HEK293 (cell line): ENCODE results near the gene MAST2.

Experiments
- CTCF ChIA-PET: fragments of 350-600 bp; formaldehyde crosslinking; extraction: SDS; loops from one replicate; lab custom pipeline; 2021; ENCODE audit warnings: antibody characterized with exemption; lab: Yijun Ruan, JAX
- POLR2A ChIA-PET: fragments of 300-600 bp; formaldehyde crosslinking; extraction: SDS; loops from one replicate; lab custom pipeline; 2020; ENCODE audit warnings: antibody characterized with exemption, inconsistent platforms; lab: Yijun Ruan, JAX
- H3K27ac ChIP-seq: fragments of 200-500 bp; sonication (Bioruptor generic); 2 replicates; pipeline ENCODE4 v1.5.1; 2014; ENCODE audit warnings: low read depth, low read length, control low read depth, inconsistent platforms; ENCODE audit errors: extremely low read depth
- H3K36me3 ChIP-seq, 2 experiments: fragments of 200-500 bp in 1 of 2; sonication (Bioruptor generic) in 1 of 2; 1 replicate in 1 of 2; 2 replicates in 1 of 2; pipeline ENCODE4 v1.5.1; 2014 to 2017; ENCODE audit warnings: inconsistent platforms in 2 of 2, low read length in 2 of 2; ENCODE audit not compliant: control insufficient read depth in 2 of 2, insufficient read depth in 1 of 2
- H3K4me1 ChIP-seq: fragments of 200-500 bp; sonication (Bioruptor generic); 2 replicates; pipeline ENCODE4 v1.5.1; 2014; ENCODE audit warnings: mild to moderate bottlenecking, low read length, inconsistent platforms; ENCODE audit not compliant: control insufficient read depth, insufficient read depth
- H3K4me3 ChIP-seq: 2 replicates; pipeline ENCODE4 v1.5.1; 2011; ENCODE audit warnings: low read depth, mild to moderate bottlenecking, control low read depth, low read length, moderate library complexity
- H3K9me3 ChIP-seq: fragments of 200-500 bp; sonication (Bioruptor generic); 2 replicates; pipeline ENCODE4 v1.5.1; 2014; ENCODE audit warnings: low read depth, low read length, inconsistent platforms; ENCODE audit not compliant: control insufficient read depth, insufficient read depth
- GLIS2 ChIP-seq: fragments of 450-650 bp; formaldehyde crosslinking; IDR thresholded peaks from 2 replicates; pipeline ENCODE4 v1.5.1; 2016; ENCODE audit warnings: missing biosample characterization, missing genetic modification characterization
- HOXD13 ChIP-seq: sonication (generic); formaldehyde crosslinking; IDR thresholded peaks from 2 replicates; pipeline ENCODE4 v1.8.0; 2022; ENCODE audit warnings: missing genetic modification reagents, borderline replicate concordance
- PATZ1 ChIP-seq: fragments of 450-650 bp; formaldehyde crosslinking; IDR thresholded peaks from 2 replicates; pipeline ENCODE4 v1.5.1; 2016; ENCODE audit warnings: missing biosample characterization, missing genetic modification characterization
- PRDM10 ChIP-seq: fragments of 450-650 bp; formaldehyde crosslinking; IDR thresholded peaks from 2 replicates; pipeline ENCODE4 v1.5.1; 2016; ENCODE audit warnings: missing biosample characterization, missing genetic modification characterization
- PRDM4 ChIP-seq: fragments of 450-650 bp; formaldehyde crosslinking; IDR thresholded peaks from 2 replicates; pipeline ENCODE4 v1.5.1; 2017; ENCODE audit warnings: missing biosample characterization, missing genetic modification characterization
- REST ChIP-seq: fragments of 450-650 bp; formaldehyde crosslinking; IDR thresholded peaks from 2 replicates; pipeline ENCODE4 v1.5.1; 2016; ENCODE audit warnings: missing biosample characterization, missing genetic modification characterization
- SALL2 ChIP-seq: fragments of 450-650 bp; formaldehyde crosslinking; IDR thresholded peaks from 2 replicates; pipeline ENCODE4 v1.5.0; 2017; ENCODE audit warnings: missing biosample characterization, mild to moderate bottlenecking, missing genetic modification characterization, borderline replicate concordance
- ZNF140 ChIP-seq: fragments of 450-650 bp; formaldehyde crosslinking; IDR thresholded peaks from 2 replicates; pipeline ENCODE4 v1.5.1; 2016; ENCODE audit warnings: missing biosample characterization, missing genetic modification characterization
- ZNF174 ChIP-seq: fragments of 450-650 bp; formaldehyde crosslinking; IDR thresholded peaks from 2 replicates; pipeline ENCODE4 v1.5.0; 2017; ENCODE audit warnings: missing biosample characterization, mild to moderate bottlenecking, missing genetic modification characterization
- ZNF221 ChIP-seq: fragments of 450-650 bp; formaldehyde crosslinking; IDR thresholded peaks from 2 replicates; pipeline ENCODE4 v1.5.1; 2017; ENCODE audit warnings: missing biosample characterization, missing genetic modification characterization, borderline replicate concordance
- ZNF266 ChIP-seq: fragments of 450-650 bp; formaldehyde crosslinking; IDR thresholded peaks from 2 replicates; pipeline ENCODE4 v1.5.1; 2016; ENCODE audit warnings: missing biosample characterization, missing genetic modification characterization, low read depth
- ZNF335 ChIP-seq: fragments of 450-650 bp; formaldehyde crosslinking; conservative IDR thresholded peaks from 2 replicates; pipeline ENCODE4 v1.5.1; 2016; ENCODE audit warnings: missing biosample characterization, missing genetic modification characterization
- ZNF394 ChIP-seq: fragments of 450-650 bp; formaldehyde crosslinking; IDR thresholded peaks from 2 replicates; pipeline ENCODE4 v1.5.1; 2016; ENCODE audit warnings: missing biosample characterization, missing genetic modification characterization, mild to moderate bottlenecking, moderate library complexity, borderline replicate concordance
- ZNF514 ChIP-seq: fragments of 450-650 bp; formaldehyde crosslinking; IDR thresholded peaks from 2 replicates; pipeline ENCODE4 v1.5.1; 2016; ENCODE audit warnings: missing biosample characterization, missing genetic modification characterization
- ZNF621 ChIP-seq: fragments of 450-650 bp; formaldehyde crosslinking; IDR thresholded peaks from 2 replicates; pipeline ENCODE4 v1.5.1; 2017; ENCODE audit warnings: missing biosample characterization, missing genetic modification characterization
- ZNF660 ChIP-seq: fragments of 450-650 bp; IDR thresholded peaks from 2 replicates; pipeline ENCODE4 v1.5.1; 2018; ENCODE audit warnings: missing biosample characterization, mild to moderate bottlenecking, missing genetic modification characterization
- ZNF837 ChIP-seq: fragments of 450-650 bp; formaldehyde crosslinking; IDR thresholded peaks from 2 replicates; pipeline ENCODE4 v1.5.1; 2016; ENCODE audit warnings: missing biosample characterization, missing genetic modification characterization
- ZSCAN18 ChIP-seq: fragments of 450-650 bp; formaldehyde crosslinking; IDR thresholded peaks from 2 replicates; pipeline ENCODE4 v1.5.1; 2016; ENCODE audit warnings: missing biosample characterization, missing genetic modification characterization

MAST2 gene

GRCh38 chr1:45913183-45913683 is 109.8 kb downstream of the MAST2 start (continued):
- no peak for TF ChIP-seq GLIS2 (tag by site-specific recombination)
- TF ChIP-seq SALL2 = no peak
- no peak for TF ChIP-seq PRDM4 (tag by site-specific recombination)
- TF ChIP-seq PATZ1 (tag by site-specific recombination) = no peak
- no peak for TF ChIP-seq ZNF394 (tag by site-specific recombination)
- TF ChIP-seq ZNF621 (tag by site-specific recombination) = no peak
- no peak for TF ChIP-seq ZSCAN18 (tag by site-specific recombination)
- no peak for TF ChIP-seq HOXD13 (CRISPR knock-in tag)
- TF ChIP-seq PRDM10 (tag by site-specific recombination) = no peak
- no peak for TF ChIP-seq ZNF837 (tag by site-specific recombination)
- peak; percentile 74 for TF ChIP-seq ZNF335 (tag by site-specific recombination)
- no peak for TF ChIP-seq ZNF174 (tag by site-specific recombination)

GRCh38 chr1:45913731-45914501 is 110.5 kb downstream of the MAST2 start:
- POLR2A ChIA-PET = no interaction called here

More at GRCh38 chr1:45913731-45914501, 110.5 kb downstream of the MAST2 start:
- CTCF ChIA-PET = interaction anchor here (0.6 to 1.6 kb wide), 4 partner anchors 8 to 320 kb away, joined by 3 to 4 read pairs (median 3); no protein-coding TSS in a partner anchor
- Histone ChIP-seq H3K9me3 (no peaks in the 10 kb centered on the region), H3K36me3 (no peaks in the 10 kb centered on the region), H3K4me1 (no peaks in the 10 kb centered on the region), H3K27ac (no peak overlapping the region), H3K4me3 (no peak overlapping the region)
- TF ChIP-seq ZNF140 (tag by site-specific recombination) (no peak), ZNF514 (tag by site-specific recombination) (no peak), REST (tag by site-specific recombination) (no peak), ZNF660 (tag by site-specific recombination) (no peak), ZNF335 (tag by site-specific recombination) (0 out of 2 replicates have a peak, but pooled peaks have one; percentile 31), ZNF266 (tag by site-specific recombination) (no peak), ZNF221 (tag by site-specific recombination) (no peak)
